HCT116 (cell line): ENCODE data around the gene ARHGEF40.

Source experiments
- EGR1 ChIP-seq: IDR thresholded peaks from 2 replicates; pipeline ENCODE4 v1.6.1; 2012; ENCODE audit warnings: low read depth
- EZH2 ChIP-seq: fragments of 200-600 bp; sonication (generic); IDR thresholded peaks from 2 replicates; pipeline ENCODE4 v1.6.1; 2017; ENCODE audit warnings: antibody characterized with exemption, mixed run types
- EZH2phosphoT487 ChIP-seq: fragments of 200-600 bp; IDR thresholded peaks from 2 replicates; pipeline ENCODE4 v1.6.1; 2018; ENCODE audit warnings: antibody characterized with exemption, borderline replicate concordance
- POLR2A ChIP-seq: IDR thresholded peaks from 2 replicates; pipeline ENCODE4 v1.7.0; 2011; ENCODE audit warnings: borderline replicate concordance; ENCODE audit not compliant: insufficient read depth, insufficient read length; ENCODE audit errors: extremely low read depth
- POLR2AphosphoS5 ChIP-seq: IDR thresholded peaks from 2 replicates; pipeline ENCODE4 v1.6.1; 2011; ENCODE audit warnings: mild to moderate bottlenecking, low read depth, low read length, moderate library complexity
- TCF7L2 ChIP-seq: IDR thresholded peaks from 2 replicates; pipeline ENCODE4 v1.7.0; 2011; ENCODE audit warnings: borderline replicate concordance, inconsistent platforms; ENCODE audit not compliant: insufficient read depth, insufficient read length; ENCODE audit errors: extremely low read depth
- YY1 ChIP-seq: IDR thresholded peaks from 2 replicates; pipeline ENCODE4 v1.6.1; 2011; ENCODE audit warnings: low read length, low read depth, moderate library complexity, mild to moderate bottlenecking; ENCODE audit not compliant: insufficient replicate concordance; ENCODE audit errors: extremely low read depth
- TF ChIP-seq, protein P1 (sequence below), 3 experiments: fragments of 200-600 bp in 1 of 3; sonication (generic) in 1 of 3; IDR thresholded peaks in 2 of 3; conservative IDR thresholded peaks in 1 of 3; 2 replicates each; pipeline ENCODE4 v1.5.1; 2012 to 2017; ENCODE audit warnings: low read depth in 2 of 3, low read length in 2 of 3, antibody characterized with exemption in 1 of 3, borderline replicate concordance in 1 of 3, control low read depth in 1 of 3, mild to moderate bottlenecking in 1 of 3, mixed read lengths in 1 of 3, mixed run types in 1 of 3, moderate library complexity in 1 of 3; ENCODE audit not compliant: insufficient read depth in 1 of 3
- TF ChIP-seq, protein P2 (sequence below): IDR thresholded peaks from 2 replicates; pipeline ENCODE4 v1.6.1; 2012
- TF ChIP-seq, protein P3 (sequence below): IDR thresholded peaks from 2 replicates; pipeline ENCODE4 v1.6.1; 2012

DNA sequence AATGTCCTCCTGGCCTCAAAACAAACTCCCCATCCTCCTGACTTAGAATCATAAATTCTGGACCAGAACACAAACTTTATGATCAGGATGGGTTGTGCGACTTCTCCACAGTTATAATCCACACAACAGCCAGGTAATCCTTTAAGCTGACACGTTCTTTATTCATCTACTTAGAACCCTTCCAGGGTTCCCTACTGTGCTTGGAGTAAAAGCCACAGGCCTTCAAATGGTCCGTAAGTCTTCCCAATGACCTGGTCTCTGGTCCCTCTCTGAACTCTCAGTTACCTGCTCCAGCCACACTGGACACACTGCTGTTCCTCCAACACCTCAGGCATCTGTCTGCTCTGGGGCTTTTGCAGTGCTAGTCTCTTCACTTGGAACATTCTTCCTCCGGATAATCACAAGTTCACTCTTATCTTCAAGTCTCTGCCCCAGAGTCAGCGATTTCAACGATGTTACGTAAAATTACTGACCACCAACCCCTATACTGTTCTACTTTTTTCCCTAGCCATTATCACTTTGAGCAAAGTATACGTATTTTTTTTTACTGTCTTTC is 29.7 kb upstream of the ARHGEF40 start:
- TF ChIP-seq, protein P1, sequence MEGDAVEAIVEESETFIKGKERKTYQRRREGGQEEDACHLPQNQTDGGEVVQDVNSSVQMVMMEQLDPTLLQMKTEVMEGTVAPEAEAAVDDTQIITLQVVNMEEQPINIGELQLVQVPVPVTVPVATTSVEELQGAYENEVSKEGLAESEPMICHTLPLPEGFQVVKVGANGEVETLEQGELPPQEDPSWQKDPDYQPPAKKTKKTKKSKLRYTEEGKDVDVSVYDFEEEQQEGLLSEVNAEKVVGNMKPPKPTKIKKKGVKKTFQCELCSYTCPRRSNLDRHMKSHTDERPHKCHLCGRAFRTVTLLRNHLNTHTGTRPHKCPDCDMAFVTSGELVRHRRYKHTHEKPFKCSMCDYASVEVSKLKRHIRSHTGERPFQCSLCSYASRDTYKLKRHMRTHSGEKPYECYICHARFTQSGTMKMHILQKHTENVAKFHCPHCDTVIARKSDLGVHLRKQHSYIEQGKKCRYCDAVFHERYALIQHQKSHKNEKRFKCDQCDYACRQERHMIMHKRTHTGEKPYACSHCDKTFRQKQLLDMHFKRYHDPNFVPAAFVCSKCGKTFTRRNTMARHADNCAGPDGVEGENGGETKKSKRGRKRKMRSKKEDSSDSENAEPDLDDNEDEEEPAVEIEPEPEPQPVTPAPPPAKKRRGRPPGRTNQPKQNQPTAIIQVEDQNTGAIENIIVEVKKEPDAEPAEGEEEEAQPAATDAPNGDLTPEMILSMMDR (IDR thresholded peaks at IDR 0.05 in 2 of 3, conservative IDR thresholded peaks at IDR 0.05 in 1 of 3; ENCODE audit: borderline replicate concordance in 1 of 3, insufficient read depth in 1 of 3, low read depth in 2 of 3, low read length in 2 of 3): no peak
- no peak for TF ChIP-seq POLR2A
- no peak for TF ChIP-seq EGR1
- TF ChIP-seq EZH2: no peak
- TF ChIP-seq, protein P2, sequence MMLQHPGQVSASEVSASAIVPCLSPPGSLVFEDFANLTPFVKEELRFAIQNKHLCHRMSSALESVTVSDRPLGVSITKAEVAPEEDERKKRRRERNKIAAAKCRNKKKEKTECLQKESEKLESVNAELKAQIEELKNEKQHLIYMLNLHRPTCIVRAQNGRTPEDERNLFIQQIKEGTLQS: no peak
- no peak for TF ChIP-seq YY1
- TF ChIP-seq EZH2phosphoT487: no peak
- TF ChIP-seq POLR2AphosphoS5: no peak
- no peak for TF ChIP-seq TCF7L2
- TF ChIP-seq, protein P3, sequence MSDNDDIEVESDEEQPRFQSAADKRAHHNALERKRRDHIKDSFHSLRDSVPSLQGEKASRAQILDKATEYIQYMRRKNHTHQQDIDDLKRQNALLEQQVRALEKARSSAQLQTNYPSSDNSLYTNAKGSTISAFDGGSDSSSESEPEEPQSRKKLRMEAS: no peak
